ENCODE measurements around the gene DCLK2. TPM values are rescaled to one million over a fixed set of nuclear protein-coding genes. Genes with fewer than 3 reads are reported as not detected.

Gene DCLK2
- total and polyA plus RNA-seq, 2 of the 8 experiments (the other 6 are each of a cell fraction or from before 2014, with no cell fraction given), result 0.32 to 0.37 TPM

DNA sequence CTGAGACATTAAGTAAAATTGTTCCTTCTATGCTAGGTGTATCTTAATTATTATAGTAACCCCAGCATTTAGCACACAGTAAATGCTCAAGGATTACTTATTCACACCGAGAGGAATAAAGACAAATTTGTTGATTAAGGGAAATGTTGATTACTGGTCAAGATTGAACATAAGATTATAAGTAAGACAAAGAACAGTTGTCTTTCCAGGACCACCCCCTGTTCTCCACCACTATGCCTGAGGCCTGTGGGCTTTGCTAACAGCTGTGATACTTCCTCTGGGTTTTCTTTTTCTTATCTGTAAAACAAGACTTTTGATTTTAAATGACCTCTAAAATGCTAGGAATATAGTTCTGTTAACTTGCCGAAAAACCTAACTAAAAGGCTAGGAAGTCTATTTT lies 128.0 kb downstream of the DCLK2 start:
- Histone ChIP-seq H3K27ac (ENCODE audit: low read depth, low read length) (no peak overlapping the region), H3K4me2 (ENCODE audit: insufficient read depth in 1 of 2, low read depth in 2 of 2, low read length in 2 of 2) (no peak overlapping the region), H3K23ac (ENCODE audit: insufficient read length) (no peak overlapping the region), H3K27me3 (replicated peaks in 1 of 4; ENCODE audit: control insufficient read depth in 3 of 4, extremely low read depth in 1 of 4, insufficient read depth in 3 of 4, low read length in 3 of 4) (no peaks in the 10 kb centered on the region), H2AK5ac (ENCODE audit: low read depth, low read length) (no peak overlapping the region), H3K9me3 (ENCODE audit: insufficient read depth in 2 of 2, low read depth in 1 of 2, low read length in 1 of 2) (no peaks in the 10 kb centered on the region), H3K14ac (ENCODE audit: insufficient read length) (no peak overlapping the region), H3K36me3 (ENCODE audit: control insufficient read depth in 2 of 4, insufficient read depth in 4 of 4, low read length in 3 of 4) (no peaks in the 10 kb centered on the region), H4K8ac (ENCODE audit: extremely low read depth, insufficient read depth, low read length) (no peak overlapping the region), H2BK120ac (replicated peaks; ENCODE audit: low read depth, low read length) (no peak overlapping the region), H2BK20ac (ENCODE audit: low read length) (no peak overlapping the region), H2BK5ac (ENCODE audit: low read depth, low read length) (no peak overlapping the region), H3K79me2 (ENCODE audit: control insufficient read depth in 1 of 2, insufficient read depth in 2 of 2, low read length in 2 of 2) (no peaks in the 10 kb centered on the region), H3K23me2 (ENCODE audit: low read depth, low read length) (no peaks in the 10 kb centered on the region), H4K91ac (replicated peaks; ENCODE audit: insufficient read length, low read length) (no peak overlapping the region), H3K4ac (replicated peaks; ENCODE audit: insufficient read length, low read depth, low read length) (no peak overlapping the region), H4K5ac (ENCODE audit: insufficient read length, low read depth, low read length) (no peak overlapping the region), H2BK15ac (ENCODE audit: low read length) (no peak overlapping the region), H3K56ac (replicated peaks; ENCODE audit: insufficient read length, low read depth, low read length) (no peak overlapping the region), H3K79me1 (ENCODE audit: low read depth, low read length) (no peaks in the 10 kb centered on the region), H2BK12ac (ENCODE audit: low read depth, low read length) (no peak overlapping the region), H4K20me1 (replicated peaks in 1 of 2; ENCODE audit: control insufficient read depth in 1 of 2, insufficient read depth in 2 of 2, low read length in 2 of 2) (no peaks in the 10 kb centered on the region), H3K9ac (replicated peaks in 1 of 4; ENCODE audit: extremely low read depth in 1 of 4, low read depth in 3 of 4, low read length in 3 of 4) (no peak overlapping the region), H3K4me1 (replicated peaks in 1 of 4; ENCODE audit: control insufficient read depth in 3 of 4, insufficient read depth in 4 of 4, low read length in 3 of 4) (no peaks in the 10 kb centered on the region), H3K4me3 (ENCODE audit: extremely low read depth in 1 of 4, insufficient read depth in 2 of 4, low read depth in 3 of 4, low read length in 4 of 4) (no peak overlapping the region), H2AFZ (ENCODE audit: low read length) (no peak overlapping the region), H3K18ac (ENCODE audit: extremely low read depth, low read length) (no peak overlapping the region)
- 95% methylated on average over 2 of the region's 2 CpGs; no CpG with 5 or more reads in 1 of the 2 experiments for WGBS, 2 experiments (ENCODE audit: extremely low coverage in 1 of 2, insufficient coverage in 1 of 2, insufficient read length in 1 of 2, insufficient replicate concordance in 2 of 2, low coverage in 1 of 2, low lambda C conversion rate in 2 of 2, missing lambda C conversion rate in 1 of 2)
- TF ChIP-seq SRF (IDR thresholded peaks at IDR 0.05; ENCODE audit: low read depth, low read length) (no peak), SUZ12 (IDR thresholded peaks at IDR 0.05; ENCODE audit: low read length) (no peak), CTBP2 (IDR thresholded peaks at IDR 0.05; ENCODE audit: borderline replicate concordance, insufficient read depth, insufficient read length, low read length) (no peak), BACH1 (IDR thresholded peaks at IDR 0.05; ENCODE audit: low read length) (no peak), CHD2 (IDR thresholded peaks at IDR 0.05; ENCODE audit: low read length) (no peak), ASH2L (IDR thresholded peaks at IDR 0.05; ENCODE audit: low read length) (no peak), HDAC6 (IDR thresholded peaks at IDR 0.05; ENCODE audit: low read depth, low read length) (no peak), SIRT6 (IDR thresholded peaks at IDR 0.05; ENCODE audit: low read length) (no peak), POU5F1 (IDR thresholded peaks at IDR 0.05; ENCODE audit: low read depth, low read length) (no peak), KDM1A (IDR thresholded peaks at IDR 0.05; ENCODE audit: borderline replicate concordance, low read length) (no peak), CBX5 (IDR thresholded peaks at IDR 0.05; ENCODE audit: low read depth, low read length) (no peak), KDM5A (IDR thresholded peaks at IDR 0.05; ENCODE audit: low read length) (no peak), TAF1 (IDR thresholded peaks at IDR 0.05; ENCODE audit: low read depth, low read length) (no peak), MAFK (IDR thresholded peaks at IDR 0.05; ENCODE audit: low read depth, low read length) (no peak), YY1 (IDR thresholded peaks at IDR 0.05; ENCODE audit: low read depth, low read length) (no peak)
- TF ChIP-seq, protein P1, sequence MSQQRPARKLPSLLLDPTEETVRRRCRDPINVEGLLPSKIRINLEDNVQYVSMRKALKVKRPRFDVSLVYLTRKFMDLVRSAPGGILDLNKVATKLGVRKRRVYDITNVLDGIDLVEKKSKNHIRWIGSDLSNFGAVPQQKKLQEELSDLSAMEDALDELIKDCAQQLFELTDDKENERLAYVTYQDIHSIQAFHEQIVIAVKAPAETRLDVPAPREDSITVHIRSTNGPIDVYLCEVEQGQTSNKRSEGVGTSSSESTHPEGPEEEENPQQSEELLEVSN (IDR thresholded peaks at IDR 0.05), result no peak
- POLR2A ChIA-PET (ENCODE audit: partially characterized antibody), result no interaction called here
- CTCF ChIA-PET (ENCODE audit: partially characterized antibody), result interaction anchor here (0.7 to 2.0 kb wide), 8 partner anchors 11 to 1156 kb away, joined by 3 to 9 read pairs (median 3); no protein-coding TSS in a partner anchor
- no peak for DNase-seq (ENCODE audit: low read depth in 1 of 2, low spot score in 2 of 2)
- no peak for FAIRE-seq
